ACHN (cell line): ENCODE measurements around the gene CDK5R2.
"Not testable (repeated sequence)": the region's sequence is repeated elsewhere in the genome, so short reads cannot be mapped to it uniquely, and the experiment has no call there.

Experiments
- DNase-seq: peaks from one replicate; pipeline ENCODE4 v3.0.0-alpha.2; 2015
- in situ Hi-C: cut with HindIII; loops from 2 replicates; pipeline ENCODE4 v1.10.0; 2017; ENCODE audit warnings: low sequenced_read_pairs, low pct_ligation_motif_present, low pct_unique_long_range_greater_than_20kb

CDK5R2 gene

DNA sequence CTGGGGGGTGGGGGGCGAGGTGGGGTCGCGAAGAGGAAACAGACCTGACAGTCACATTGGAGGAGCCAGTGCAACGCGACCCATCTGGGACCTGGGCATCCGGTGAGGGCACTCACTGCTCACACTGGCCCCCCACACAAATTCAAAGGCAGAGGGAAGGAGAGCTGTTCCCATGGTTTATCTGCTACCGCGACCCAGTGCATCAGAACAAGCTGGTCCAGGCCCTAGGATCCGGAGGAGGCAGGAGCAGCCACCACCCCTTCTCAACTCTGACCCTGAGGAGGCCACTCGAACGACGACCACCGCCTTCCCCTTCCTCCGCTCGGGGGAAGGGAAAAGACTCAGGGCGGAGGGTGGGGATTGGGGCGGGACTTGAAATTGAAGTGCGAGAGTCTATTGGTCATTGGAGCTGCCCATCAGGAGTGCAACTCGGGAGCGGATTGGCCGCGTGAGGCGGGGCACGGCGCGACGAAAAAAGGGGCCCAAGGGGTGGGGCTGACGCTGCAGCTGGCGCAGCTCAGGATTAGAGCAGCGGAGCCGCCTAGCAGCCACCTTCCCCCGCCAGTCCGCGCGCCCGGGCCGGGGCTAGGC is at the start of gene CDK5R2:
TSS of gene CDK5R2 (plus strand) at position 526 of the 591 bp plus-strand sequence. CDS start 155 bp downstream, outside the sequence.
- DNase-seq, result peak; percentile 91
- in situ Hi-C loops, result no loop called here

DNA sequence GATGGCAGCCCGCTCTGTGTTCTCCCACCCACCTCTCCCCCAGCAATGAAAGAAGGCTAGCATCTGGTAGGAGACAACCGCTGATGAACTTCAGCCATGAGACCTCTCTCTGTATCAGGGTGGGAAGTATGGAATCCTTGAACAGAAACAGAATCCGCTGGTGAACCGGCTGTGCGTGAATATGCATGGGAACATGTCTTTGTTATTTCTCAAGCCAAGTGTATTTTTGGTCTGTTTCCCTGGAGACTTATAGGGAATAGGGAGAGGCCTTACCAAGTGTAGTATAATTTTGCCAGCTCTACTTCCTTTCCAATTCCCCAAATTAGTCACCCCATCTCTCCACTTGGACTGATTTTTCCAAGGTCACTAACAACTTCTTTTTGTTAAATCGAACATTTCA is 48.7 kb upstream of the CDK5R2 start:
- DNase-seq, result no peak
- in situ Hi-C loops, result no loop called here

DNA sequence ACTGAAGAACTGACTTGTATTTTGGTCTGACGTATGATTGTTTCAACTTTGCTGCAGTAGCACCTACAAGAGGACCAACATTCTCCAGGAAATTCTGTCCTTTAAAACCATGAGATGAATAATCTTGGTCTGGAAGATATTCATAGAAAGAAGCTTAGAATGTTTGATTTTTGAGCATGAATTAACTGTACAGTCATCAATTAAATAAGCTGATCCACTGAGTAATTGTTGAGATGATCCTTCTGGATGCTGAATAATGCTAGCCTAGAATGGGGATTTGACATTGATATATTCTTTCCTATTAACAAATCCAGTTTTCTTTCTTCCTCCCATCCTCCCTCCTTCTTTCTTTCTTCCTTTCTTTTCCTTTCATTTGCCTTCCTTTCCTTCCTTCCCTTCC is 39.0 kb upstream of the CDK5R2 start:
- in situ Hi-C loops, result no loop called here
- no peak for DNase-seq

DNA sequence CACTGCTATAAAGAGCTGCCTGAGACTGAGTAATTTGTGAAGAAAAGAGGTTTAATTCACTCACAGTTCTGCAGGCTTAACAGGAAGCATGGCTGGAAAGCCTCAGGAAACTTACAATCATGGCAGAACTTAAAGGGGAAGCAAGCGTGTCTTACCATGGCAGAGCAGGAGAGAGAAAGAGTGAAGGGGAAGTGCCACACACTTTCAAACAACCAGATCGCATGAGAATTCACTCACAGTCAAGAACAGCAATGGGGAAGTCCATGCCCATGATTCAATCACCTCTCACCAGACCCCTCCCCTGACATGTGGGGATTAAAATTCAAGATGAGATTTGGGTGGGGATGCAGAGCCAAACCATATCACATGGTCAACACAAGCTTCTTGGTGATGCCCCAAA is 34.7 kb upstream of the CDK5R2 start:
- DNase-seq, result no peak
- in situ Hi-C loops, result no loop called here

DNA sequence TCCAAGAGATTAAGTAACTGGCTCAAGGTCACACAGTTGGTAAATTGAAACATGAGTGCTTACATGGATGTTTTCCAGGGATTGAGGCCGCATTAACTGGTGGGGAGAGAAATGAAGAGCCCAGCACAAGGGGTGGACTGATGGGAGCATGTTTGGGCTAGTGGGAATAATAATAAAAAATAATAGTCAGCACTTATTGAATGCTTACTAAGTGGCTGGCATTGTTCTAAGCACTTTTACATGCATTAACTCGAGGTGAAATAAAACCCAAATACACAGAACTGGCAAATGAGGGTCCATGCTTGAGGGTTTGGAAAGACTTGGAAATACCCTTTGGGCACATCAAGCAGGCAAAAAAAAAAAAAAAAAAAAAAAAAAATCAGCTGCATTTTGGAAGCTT is 34.0 kb upstream of the CDK5R2 start:
- DNase-seq, result no peak
- in situ Hi-C loops, result no loop called here

DNA sequence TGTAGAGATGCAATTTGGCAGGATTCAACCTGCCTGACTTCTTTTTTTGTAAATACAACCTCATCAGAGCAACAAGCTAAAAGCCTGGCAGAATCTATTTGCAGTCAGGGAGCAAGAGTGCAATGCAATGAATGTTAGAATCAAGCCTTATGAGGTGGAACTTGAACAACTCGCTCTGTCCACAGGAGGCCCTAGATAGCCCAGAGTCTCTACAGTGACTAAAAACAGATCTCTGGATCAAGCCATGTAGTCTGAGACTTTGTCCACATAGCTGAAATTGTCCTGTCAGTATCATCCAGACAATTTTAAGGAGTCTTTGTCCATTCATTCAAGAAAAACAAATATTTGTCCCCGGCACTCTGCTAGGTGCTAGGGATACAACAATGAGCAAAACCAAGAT is 32.0 kb upstream of the CDK5R2 start:
- in situ Hi-C loops, result no loop called here
- DNase-seq, result no peak

DNA sequence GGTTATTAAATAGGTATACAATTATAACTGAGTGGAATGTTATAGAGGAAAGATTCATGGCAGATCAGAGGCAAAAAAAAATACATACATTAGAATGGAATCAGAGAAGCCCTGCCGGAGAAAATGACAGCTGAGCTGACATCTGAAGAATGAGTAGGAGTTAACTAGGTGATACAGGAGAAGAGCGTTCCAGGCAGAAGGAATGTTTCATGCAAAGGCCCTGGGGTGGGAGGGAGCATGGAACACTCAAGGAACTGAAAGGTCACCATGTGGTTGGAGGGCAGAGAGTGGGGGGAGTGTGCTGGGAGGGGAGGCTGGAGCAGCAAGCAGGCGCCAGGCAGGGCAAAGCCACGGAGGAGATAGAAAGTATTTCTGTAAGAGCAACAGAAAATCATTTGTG is 31.6 kb upstream of the CDK5R2 start:
- DNase-seq, result no peak
- in situ Hi-C loops, result no loop called here

DNA sequence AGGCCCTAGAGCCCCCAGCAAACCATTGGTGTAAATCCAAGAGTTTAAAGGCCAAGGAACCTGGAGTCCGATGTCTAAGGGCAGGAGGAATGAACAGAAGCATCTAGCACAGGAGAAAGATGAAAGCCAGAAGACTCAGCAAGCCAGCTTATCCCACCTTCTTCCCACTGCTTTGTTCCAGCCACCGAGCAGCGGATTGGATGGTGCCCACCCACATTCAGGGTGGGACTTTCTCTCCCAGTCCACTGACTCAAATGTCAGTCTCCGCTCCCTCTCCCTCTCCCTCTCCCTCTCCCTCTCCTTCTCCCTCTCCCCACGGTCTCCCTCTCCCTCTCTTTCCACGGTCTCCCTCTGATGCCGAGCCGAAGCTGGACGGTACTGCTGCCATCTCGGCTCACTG is 29.0 kb upstream of the CDK5R2 start:
- in situ Hi-C loops, DNase-seq: not testable (repeated sequence)

DNA sequence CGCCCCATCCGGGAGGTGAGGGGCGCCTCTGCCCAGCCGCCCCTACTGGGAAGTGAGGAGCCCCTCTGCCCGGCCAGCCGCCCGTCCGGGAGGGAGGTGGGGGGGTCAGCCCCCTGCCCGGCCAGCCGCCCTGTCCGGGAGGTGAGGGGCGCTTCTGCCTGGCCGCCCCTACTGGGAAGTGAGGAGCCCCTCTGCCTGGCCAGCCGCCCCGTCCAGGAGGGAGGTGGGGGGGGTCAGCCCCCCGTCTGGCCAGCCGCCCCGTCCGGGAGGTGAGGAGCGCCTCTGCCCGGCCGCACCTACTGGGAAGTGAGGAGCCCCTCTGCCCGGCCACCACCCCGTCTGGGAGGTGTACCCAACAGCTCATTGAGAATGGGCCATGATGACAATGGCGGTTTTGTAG is 27.7 kb upstream of the CDK5R2 start:
- DNase-seq, in situ Hi-C loops: not testable (repeated sequence)

DNA sequence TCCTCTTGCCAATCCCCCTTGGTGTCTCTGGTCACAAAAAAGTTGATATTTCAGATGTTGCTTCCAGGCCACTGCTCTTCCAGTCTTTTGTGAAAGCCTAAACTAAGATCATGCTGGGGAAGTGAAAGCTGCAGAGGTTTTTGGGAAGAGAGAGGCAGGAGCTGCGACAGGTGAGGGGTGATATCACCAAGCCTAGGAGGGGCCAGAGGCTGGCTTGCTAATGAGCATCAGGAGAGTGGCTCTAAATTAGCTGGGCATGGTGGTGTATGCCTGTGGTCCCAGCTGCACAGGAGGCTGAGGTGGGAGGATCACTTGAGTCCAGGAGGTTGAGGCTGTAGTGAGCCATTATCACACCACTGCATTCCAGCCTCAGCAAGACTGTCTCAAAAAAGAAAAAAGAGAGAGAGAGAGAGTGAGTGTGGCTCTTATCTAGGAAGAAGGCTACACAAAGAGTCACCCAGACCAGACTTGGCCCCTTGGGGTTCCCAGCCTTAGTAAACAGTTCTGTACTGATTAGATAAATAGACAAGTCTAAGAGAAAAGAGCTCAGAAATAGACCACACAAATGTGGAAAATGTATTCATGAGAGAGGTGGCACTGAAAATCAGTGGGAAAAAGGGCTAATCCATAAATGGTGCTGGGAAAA is 14.6 kb upstream of the CDK5R2 start:
- in situ Hi-C loops, result no loop called here

DNA sequence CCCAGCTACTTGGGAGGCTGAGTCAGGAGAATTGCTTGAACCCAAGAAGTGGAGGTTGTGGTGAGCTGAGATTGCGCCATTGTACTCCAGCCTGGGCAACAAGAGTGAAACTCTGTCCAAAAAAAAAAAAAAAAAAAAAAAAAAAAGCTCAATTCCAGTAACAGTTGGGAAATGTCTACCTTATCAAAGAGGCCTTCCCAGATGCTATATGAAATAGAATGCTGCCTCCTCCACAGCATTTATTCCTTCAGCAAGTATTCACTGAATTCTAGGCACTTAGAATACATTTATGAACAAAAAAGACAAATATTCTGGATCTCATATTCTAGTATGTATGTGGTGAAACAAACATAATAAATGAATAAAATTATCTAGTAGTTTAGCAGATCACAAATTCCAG is 12.8 kb upstream of the CDK5R2 start:
- DNase-seq, result no peak
- in situ Hi-C loops, result no loop called here

More for the DNA sequence above, 14.6 kb upstream of the CDK5R2 start:
- no peak for DNase-seq

DNA sequence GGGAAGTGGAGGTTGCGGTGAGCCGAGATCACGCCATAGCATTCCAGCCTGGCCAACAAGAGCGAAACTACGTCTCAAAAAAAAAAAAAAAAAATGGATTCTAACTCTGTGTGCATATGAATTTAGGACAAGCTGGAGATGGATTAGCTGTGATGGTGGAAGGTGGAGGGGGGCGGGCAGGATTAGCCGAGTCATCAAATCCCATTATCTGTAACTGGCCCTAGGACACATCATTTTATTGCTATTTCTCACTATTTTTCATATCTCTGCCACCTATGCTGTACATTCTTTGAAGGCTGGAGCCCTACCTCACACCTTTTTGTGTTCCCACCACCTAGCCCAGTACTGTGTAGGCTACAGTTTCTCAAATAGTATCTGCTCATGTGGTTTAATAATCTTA is 7.3 kb upstream of the CDK5R2 start:
- in situ Hi-C loops, result no loop called here

DNA sequence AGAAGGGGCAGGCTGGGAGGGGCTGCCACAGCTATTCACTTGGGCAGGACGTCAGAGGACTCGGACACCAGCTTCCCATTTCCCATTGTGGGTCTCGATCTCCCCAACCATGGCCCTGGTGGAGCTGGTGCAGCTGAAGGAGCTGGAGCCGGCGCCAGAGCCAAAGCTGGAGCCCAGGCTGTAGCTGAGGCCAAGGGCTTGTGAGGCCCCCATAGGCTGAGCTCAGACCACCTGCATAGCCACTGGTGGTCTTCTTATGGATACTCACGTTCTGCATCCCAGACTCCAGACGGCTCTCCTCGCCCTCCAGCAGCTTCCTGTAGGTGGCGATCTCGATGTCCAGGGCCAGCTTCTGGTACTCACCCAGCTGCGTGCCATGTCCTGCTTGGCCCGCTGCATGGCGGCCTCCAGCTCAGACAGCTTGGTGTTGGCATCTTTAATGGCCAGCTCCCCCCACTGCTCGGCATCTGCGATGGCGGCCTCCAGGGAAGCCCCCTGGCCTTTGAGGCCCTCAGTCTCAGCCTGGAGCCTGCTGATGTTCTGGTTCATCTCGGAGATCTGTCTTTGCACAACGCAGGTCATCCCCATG is 6.0 kb upstream of the CDK5R2 start:
- in situ Hi-C loops, result no loop called here

More for the DNA sequence above, 7.3 kb upstream of the CDK5R2 start:
- DNase-seq, result no peak

DNA sequence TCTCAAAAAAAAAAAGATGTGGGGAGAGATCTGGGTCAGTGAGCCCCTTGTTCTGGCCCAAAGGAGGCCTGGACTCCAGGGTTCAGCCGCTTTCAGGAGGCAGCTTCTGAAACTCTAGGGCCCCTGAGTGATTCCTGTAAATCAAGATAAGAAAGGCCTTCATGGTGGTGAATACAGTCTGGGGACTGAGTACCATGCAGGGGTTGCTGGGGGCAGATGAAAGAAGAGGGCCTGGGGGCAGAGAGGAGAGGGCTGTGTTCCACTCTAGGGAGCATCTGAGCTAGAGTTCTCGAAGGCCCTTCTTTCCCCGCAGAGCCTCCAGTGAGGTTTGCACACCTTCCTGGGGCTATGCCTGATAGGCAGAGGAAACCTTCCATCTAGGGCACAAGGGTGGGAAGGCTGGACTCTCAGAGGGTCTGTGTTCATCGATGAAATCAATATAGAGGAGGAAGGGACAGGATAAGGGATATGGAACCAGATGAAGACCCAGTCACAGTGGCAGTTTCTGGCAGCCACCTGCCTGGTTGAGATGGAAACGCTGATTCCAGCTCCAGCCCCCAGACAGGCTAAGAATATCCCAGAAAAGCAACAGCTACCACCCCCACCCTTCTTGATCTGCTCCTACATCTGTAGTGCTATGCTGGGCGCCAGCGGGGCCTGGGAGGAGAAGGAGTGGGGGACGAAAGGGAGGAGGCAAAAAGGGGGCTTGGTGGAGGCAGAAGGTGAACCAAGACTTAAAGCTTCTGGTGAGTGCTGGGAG is 4.7 kb upstream of the CDK5R2 start:
- no peak for DNase-seq
- in situ Hi-C loops, result no loop called here

More for the DNA sequence above, 6.0 kb upstream of the CDK5R2 start:
- DNase-seq, result no peak

DNA sequence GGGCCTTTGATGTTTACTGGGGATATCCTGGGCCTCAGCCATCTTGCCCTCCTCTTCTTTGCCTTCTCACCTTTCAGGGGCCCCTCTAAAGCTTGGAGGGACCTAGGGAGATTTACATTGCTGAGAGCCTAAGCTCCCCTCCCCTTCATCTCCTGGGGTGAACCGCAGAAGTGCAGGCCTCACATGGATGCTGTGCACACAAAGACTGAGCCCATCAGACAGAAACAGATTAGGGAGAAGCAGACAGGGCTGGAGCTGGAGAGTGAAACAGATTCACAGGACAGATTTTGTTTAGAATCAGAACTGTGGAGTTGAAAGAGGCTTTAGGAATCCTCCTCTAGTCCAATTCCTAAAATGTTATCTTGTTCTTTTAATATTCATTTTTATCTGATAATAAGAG is 3.4 kb upstream of the CDK5R2 start:
- in situ Hi-C loops, result no loop called here

DNA sequence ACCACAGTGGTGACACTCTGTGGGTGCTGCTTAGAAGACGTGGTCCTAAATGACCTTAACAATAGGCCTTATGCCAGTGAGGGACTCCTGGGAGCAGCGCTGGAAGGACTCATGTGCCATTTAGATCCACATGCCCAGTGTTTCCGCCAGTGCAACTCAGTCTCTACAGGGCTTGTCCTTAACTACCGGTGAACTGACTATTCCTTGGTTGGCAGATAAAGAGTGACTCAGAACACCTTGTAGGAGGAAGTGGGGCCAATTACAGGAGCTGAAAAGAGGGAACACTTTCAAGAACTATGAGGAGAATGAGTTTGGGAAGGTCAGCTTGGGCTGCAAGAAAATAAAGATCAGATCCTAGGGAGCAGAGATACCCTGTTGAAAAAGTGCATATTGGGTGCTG is 1.8 kb upstream of the CDK5R2 start:
- in situ Hi-C loops, result no loop called here
- DNase-seq, result no peak

More for the DNA sequence above, 3.4 kb upstream of the CDK5R2 start:
- no peak for DNase-seq

DNA sequence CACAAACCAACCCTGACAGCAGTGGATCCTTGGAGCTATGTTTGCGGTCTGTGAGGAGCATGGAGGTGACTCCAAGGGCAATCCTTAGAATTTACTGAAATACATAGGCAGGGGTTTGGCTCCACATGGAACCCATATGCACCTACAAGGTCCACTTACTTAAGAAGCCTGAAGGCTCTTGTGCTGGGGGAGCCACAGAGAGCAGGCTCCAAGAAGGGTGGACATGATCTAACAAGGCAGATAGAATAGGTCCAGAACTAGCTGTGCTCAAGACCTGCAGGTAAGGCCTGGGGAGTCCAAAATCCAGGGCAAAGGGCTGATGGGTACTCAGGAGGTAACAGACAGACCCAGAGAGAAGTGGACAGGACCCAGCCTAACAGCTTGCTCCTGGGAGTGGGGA is 1.2 kb upstream of the CDK5R2 start:
- in situ Hi-C loops, result no loop called here

DNA sequence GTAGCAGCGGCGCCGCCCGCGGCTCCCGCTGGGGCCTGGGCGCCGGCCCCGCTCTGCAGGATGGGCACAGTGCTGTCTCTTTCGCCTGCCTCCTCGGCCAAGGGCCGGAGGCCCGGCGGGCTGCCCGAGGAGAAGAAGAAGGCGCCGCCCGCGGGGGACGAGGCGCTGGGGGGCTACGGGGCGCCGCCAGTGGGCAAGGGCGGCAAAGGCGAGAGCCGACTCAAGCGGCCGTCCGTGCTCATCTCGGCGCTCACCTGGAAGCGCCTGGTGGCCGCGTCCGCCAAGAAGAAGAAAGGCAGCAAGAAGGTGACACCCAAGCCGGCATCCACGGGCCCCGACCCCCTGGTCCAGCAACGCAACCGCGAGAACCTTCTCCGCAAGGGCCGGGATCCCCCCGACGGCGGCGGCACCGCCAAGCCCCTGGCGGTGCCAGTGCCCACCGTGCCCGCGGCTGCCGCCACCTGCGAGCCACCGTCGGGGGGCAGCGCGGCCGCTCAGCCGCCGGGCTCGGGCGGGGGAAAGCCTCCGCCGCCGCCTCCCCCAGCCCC is 369 bp downstream of the CDK5R2 start:
- in situ Hi-C loops, result no loop called here
- no peak for DNase-seq

More for the DNA sequence above, 1.2 kb upstream of the CDK5R2 start:
- no peak for DNase-seq
